Measurements from ENCODE around the gene AFF3.
"Not testable (repeated sequence)": the region's sequence is repeated elsewhere in the genome, so short reads cannot be mapped to it uniquely, and the experiment has no call there.

The AFF3 gene

GRCh38 chr2:99775585-99775984, 366.8 kb downstream of the AFF3 start:
- Histone ChIP-seq H3K4me1 (no peaks in the 10 kb centered on the region), H3K36me3 (replicated peaks) (no peaks in the 10 kb centered on the region), H3K4me3 (no peak overlapping the region), H3K9me3 (no peaks in the 10 kb centered on the region), H3K27me3 (ENCODE audit: low read depth) (peaks cover 3% of the 10 kb centered on the region; the same call in 1 of the 2 replicates)
- no peak for DNase-seq (ENCODE audit: low spot score in 2 of 2)
- in situ Hi-C loops (cut with MboI; ENCODE audit: low sequenced_read_pairs) = no loop called here

- in situ Hi-C loops (cut with MboI; ENCODE audit: low sequenced_read_pairs); DNase-seq (ENCODE audit: low spot score in 2 of 2): not testable (repeated sequence)
These were observed 368.7 kb downstream of the AFF3 start for GRCh38 chr2:99773642-99774041.

GRCh38 chr2:99772591-99773331, 369.6 kb downstream of the AFF3 start:
- Histone ChIP-seq H3K36me3 (replicated peaks) (no peaks in the 10 kb centered on the region), H3K4me1 (no peaks in the 10 kb centered on the region), H3K4me3 (no peak overlapping the region), H3K9me3 (no peaks in the 10 kb centered on the region), H3K27me3 (ENCODE audit: low read depth) (peaks cover 3% of the 10 kb centered on the region; the same call in 1 of the 2 replicates)
- no peak for DNase-seq (ENCODE audit: low spot score in 2 of 2)
- in situ Hi-C loops (cut with MboI; ENCODE audit: low sequenced_read_pairs) = no loop called here

More at GRCh38 chr2:99773642-99774041, 368.7 kb downstream of the AFF3 start:
- H3K9me3 ChIP-seq; H3K27me3 ChIP-seq (ENCODE audit: low read depth); H3K4me1 ChIP-seq; H3K36me3 ChIP-seq (replicated peaks); H3K4me3 ChIP-seq: not testable (repeated sequence)

DNA sequence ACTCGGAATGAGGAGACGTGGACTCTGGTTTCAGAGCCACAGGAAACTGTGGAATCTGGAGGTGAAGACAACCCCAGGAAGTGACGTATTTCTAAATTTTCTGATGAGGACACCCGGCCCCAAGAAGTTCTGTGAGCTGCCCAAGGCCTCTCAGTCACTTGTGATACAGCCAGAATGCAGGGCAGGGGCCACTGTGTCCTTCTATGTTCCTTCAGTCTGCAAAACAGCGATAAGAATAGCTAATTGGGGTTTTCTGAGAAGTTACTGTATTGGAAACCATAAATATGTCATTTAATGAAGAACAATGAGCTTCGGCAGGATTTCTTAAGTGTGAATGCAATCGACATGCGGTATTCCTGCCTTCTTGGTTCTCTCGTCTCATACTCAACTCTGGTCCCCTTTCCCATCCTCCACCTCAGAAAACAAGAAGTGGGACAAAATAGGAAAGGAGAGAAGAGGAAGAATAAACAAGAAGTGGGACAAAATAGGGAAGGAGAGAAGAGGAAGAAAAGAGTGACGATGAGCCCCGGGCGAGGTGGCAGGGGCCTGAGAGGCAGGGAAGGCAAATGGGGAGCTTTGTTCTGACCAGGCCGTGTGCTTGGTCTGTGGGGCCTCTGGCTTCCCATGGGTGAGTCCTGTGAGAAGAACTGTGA, 370.6 kb downstream of the AFF3 start:
- no peaks in the 10 kb centered on the region for H3K36me3 ChIP-seq (replicated peaks)
- no peak for DNase-seq (ENCODE audit: low spot score in 2 of 2)
- H3K9me3 ChIP-seq = no peaks in the 10 kb centered on the region
- no peak overlapping the region for H3K4me3 ChIP-seq
- in situ Hi-C loops (cut with MboI; ENCODE audit: low sequenced_read_pairs) = no loop called here
- H3K4me1 ChIP-seq = no peaks in the 10 kb centered on the region
- H3K27me3 ChIP-seq (ENCODE audit: low read depth) = peaks cover 3% of the 10 kb centered on the region; the same call in 1 of the 2 replicates

DNA sequence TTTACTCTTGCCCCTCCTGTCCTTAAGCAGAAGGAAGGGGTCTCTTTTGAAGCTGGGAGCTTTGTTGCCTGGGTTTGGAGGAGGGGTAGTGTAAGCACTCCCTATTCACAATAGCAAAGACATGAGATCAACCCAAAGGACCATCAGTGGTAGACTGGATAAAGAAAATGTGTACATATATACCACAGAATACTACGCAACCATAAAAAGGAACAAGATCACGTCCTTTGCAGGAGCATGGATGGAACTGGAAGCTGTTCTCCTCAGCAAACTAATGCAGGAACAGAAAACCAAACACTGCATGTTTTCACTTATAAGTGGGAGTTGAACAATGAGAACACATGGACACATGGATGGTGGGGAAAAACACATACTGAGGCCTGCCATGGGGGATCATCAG, 371.5 kb downstream of the AFF3 start:
- in situ Hi-C loops (cut with MboI; ENCODE audit: low sequenced_read_pairs) = no loop called here
- no peak for DNase-seq (ENCODE audit: low spot score in 2 of 2)

GRCh38 chr2:99765731-99766318, 376.6 kb downstream of the AFF3 start:
- Histone ChIP-seq H3K4me3 (no peak overlapping the region), H3K27me3 (ENCODE audit: low read depth) (peaks cover 43% of the 10 kb centered on the region), H3K36me3 (replicated peaks) (no peaks in the 10 kb centered on the region), H3K4me1 (no peaks in the 10 kb centered on the region), H3K9me3 (no peaks in the 10 kb centered on the region)
- DNase-seq (ENCODE audit: low spot score in 2 of 2) = no peak
- in situ Hi-C loops (cut with MboI; ENCODE audit: low sequenced_read_pairs) = no loop called here

More for the DNA sequence above, 371.5 kb downstream of the AFF3 start:
- Histone ChIP-seq H3K4me1 (no peaks in the 10 kb centered on the region), H3K9me3 (no peaks in the 10 kb centered on the region), H3K36me3 (replicated peaks) (no peaks in the 10 kb centered on the region), H3K27me3 (ENCODE audit: low read depth) (peaks cover 6% of the 10 kb centered on the region), H3K4me3 (no peak overlapping the region)

DNA sequence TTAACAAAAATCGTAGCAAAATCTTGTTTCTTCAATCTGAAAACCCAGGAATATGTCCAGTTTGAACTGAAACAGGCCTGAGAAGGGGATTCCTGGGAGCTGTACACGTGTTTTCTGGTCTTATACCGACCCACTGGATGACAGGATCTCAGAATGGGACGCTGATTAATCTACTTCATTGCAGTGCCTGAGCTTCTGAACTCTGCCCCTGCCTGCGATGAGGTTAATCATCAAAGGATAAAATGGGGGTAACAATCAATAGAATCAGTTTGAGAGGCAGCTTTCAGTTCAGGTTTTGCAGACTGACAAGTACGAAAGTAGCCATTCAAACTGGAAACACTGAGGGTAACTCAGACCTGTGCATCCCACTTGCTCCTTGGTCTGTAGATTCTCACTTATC, 378.6 kb downstream of the AFF3 start:
- Histone ChIP-seq H3K36me3 (replicated peaks) (no peaks in the 10 kb centered on the region), H3K27me3 (ENCODE audit: low read depth) (peaks cover 51% of the 10 kb centered on the region), H3K4me3 (no peak overlapping the region), H3K9me3 (no peaks in the 10 kb centered on the region), H3K4me1 (peaks cover 6% of the 10 kb centered on the region)
- no peak for DNase-seq (ENCODE audit: low spot score in 2 of 2)
- in situ Hi-C loops (cut with MboI; ENCODE audit: low sequenced_read_pairs) = no loop called here

GRCh38 chr2:99762714-99763113, 379.7 kb downstream of the AFF3 start:
- Histone ChIP-seq H3K27me3 (ENCODE audit: low read depth) (peaks cover 53% of the 10 kb centered on the region), H3K4me3 (no peak overlapping the region), H3K4me1 (peaks cover 8% of the 10 kb centered on the region), H3K9me3 (no peaks in the 10 kb centered on the region), H3K36me3 (replicated peaks) (no peaks in the 10 kb centered on the region)
- DNase-seq (ENCODE audit: low spot score in 2 of 2) = no peak
- in situ Hi-C loops (cut with MboI; ENCODE audit: low sequenced_read_pairs) = no loop called here

- Histone ChIP-seq H3K27me3 (ENCODE audit: low read depth) (peaks cover 40% of the 10 kb centered on the region), H3K9me3 (no peaks in the 10 kb centered on the region; the same call in 1 of the 2 replicates), H3K36me3 (replicated peaks) (no peaks in the 10 kb centered on the region), H3K4me1 (peaks cover 8% of the 10 kb centered on the region), H3K4me3 (no peak overlapping the region)
- in situ Hi-C loops (cut with MboI; ENCODE audit: low sequenced_read_pairs) = no loop called here
- DNase-seq (ENCODE audit: low spot score in 2 of 2) = no peak
These were observed 384.7 kb downstream of the AFF3 start for GRCh38 chr2:99757611-99758114.

DNA sequence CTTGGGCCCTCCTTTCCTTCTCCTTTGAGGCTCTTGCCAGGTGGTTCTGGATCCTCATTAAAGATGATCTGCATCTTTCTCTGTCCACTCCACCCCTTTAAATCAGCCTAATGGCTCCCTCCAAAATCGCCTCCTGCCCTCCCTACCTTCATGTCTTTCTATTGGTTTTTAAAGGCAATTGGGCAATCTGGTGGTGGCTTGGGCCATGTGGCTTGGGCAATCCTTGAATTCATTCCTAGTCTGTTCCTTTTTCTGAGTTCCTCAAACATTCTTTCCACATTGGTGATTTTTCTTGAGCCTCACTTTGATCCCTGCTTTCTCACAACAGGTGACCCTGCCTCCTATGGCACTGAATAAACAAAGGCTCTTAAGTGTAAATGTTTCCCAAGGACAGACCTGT, 386.3 kb downstream of the AFF3 start:
- Histone ChIP-seq H3K9me3 (no peaks in the 10 kb centered on the region; the same call in 1 of the 2 replicates), H3K36me3 (replicated peaks) (no peaks in the 10 kb centered on the region), H3K4me3 (no peak overlapping the region), H3K27me3 (ENCODE audit: low read depth) (peaks cover 28% of the 10 kb centered on the region), H3K4me1 (peaks cover 8% of the 10 kb centered on the region)
- no peak for DNase-seq (ENCODE audit: low spot score in 2 of 2)
- in situ Hi-C loops (cut with MboI; ENCODE audit: low sequenced_read_pairs) = no loop called here

DNA sequence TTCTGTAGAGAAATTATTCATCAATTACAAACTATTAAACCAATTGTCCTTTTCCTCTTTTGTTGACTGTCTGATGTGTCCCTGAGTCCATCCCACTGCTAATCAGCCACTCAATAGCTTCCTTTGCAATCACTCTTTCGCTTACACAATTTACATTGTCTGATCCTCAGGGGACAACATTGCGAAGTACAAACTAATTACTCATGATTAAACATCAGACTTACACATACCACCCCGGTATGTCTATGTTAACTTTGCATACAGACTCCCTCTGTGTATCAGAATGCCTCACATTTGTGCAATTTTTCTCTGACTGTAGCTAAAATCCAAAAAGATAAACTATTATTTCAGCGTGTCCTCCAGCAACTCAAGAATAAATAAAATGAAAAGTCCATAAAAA, 388.2 kb downstream of the AFF3 start:
- no peak for DNase-seq (ENCODE audit: low spot score in 2 of 2)
- peaks cover 22% of the 10 kb centered on the region for H3K27me3 ChIP-seq (ENCODE audit: low read depth)
- H3K4me3 ChIP-seq = no peak overlapping the region
- no peaks in the 10 kb centered on the region for H3K36me3 ChIP-seq (replicated peaks)
- H3K4me1 ChIP-seq = peaks cover 7% of the 10 kb centered on the region
- in situ Hi-C loops (cut with MboI; ENCODE audit: low sequenced_read_pairs) = no loop called here
- no peaks in the 10 kb centered on the region; the same call in 1 of the 2 replicates for H3K9me3 ChIP-seq

- in situ Hi-C loops (cut with MboI; ENCODE audit: low sequenced_read_pairs) = no loop called here
- Histone ChIP-seq H3K9me3 (no peaks in the 10 kb centered on the region; the same call in 1 of the 2 replicates), H3K4me3 (no peak overlapping the region), H3K36me3 (replicated peaks) (no peaks in the 10 kb centered on the region), H3K27me3 (ENCODE audit: low read depth) (peaks cover 20% of the 10 kb centered on the region), H3K4me1 (peaks cover under 1% of the 10 kb centered on the region; the same call in 1 of the 2 replicates)
- no peak for DNase-seq (ENCODE audit: low spot score in 2 of 2)
These were observed 388.9 kb downstream of the AFF3 start for GRCh38 chr2:99753505-99753904.

DNA sequence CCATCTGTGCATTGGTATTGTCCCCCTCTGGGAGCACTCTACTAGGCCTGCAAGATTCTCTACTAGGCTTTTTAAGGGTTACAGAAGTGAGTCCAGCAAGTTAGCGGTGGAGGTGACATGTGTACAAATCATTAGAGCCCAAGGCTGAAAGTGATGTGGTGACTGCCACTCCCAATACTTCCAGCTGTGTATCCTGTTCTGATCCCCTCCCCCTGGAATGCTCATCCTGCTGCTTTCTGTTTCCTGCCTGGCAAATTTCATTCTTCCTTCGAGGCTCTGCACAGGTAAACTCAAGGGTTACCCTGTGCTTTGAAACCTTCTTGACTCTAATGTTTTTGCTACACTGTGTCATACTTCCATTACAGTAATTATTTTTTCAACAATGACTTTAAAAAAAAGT, 394.0 kb downstream of the AFF3 start:
- in situ Hi-C loops (cut with MboI; ENCODE audit: low sequenced_read_pairs) = no loop called here
- H3K4me3 ChIP-seq = no peak overlapping the region
- H3K4me1 ChIP-seq = no peaks in the 10 kb centered on the region
- H3K27me3 ChIP-seq (ENCODE audit: low read depth) = peaks cover 5% of the 10 kb centered on the region; the same call in 1 of the 2 replicates
- H3K9me3 ChIP-seq = no peaks in the 10 kb centered on the region
- H3K36me3 ChIP-seq (replicated peaks) = no peaks in the 10 kb centered on the region
- DNase-seq (ENCODE audit: low spot score in 2 of 2) = no peak

- Histone ChIP-seq H3K36me3 (replicated peaks) (no peaks in the 10 kb centered on the region), H3K4me1 (no peaks in the 10 kb centered on the region), H3K27me3 (ENCODE audit: low read depth) (peaks cover 2% of the 10 kb centered on the region; the same call in 1 of the 2 replicates), H3K9me3 (no peaks in the 10 kb centered on the region), H3K4me3 (no peak overlapping the region)
- DNase-seq (ENCODE audit: low spot score in 2 of 2) = no peak
- in situ Hi-C loops (cut with MboI; ENCODE audit: low sequenced_read_pairs) = no loop called here
These were observed 394.5 kb downstream of the AFF3 start for GRCh38 chr2:99747842-99748241.

All from HAP-1 (cell line).